HCT116 (cell line): ENCODE results near the gene FNDC3B. TPM values are rescaled to one million over a fixed set of nuclear protein-coding genes. Genes with fewer than 3 reads are reported as not detected.

Experiments
- ATAC-seq: fragments of 200-7000 bp; cut with Tn5 transposase; 2 replicates; pipeline ENCODE4 v1.9.1; 2020; ENCODE audit warnings: mild to moderate bottlenecking, moderate library complexity
- BruUV-seq: library from RNA; stranded (reverse); fragments of 400-500 nt; replicated peaks from 2 replicates; lab custom pipeline; 2021; lab: Mats Ljungman, UMichigan
- CTCF ChIA-PET: fragments of 300-600 bp; sonication (Branson Sonifier 250); formaldehyde crosslinking; loops from one replicate; lab custom pipeline; 2021; ENCODE audit warnings: antibody characterized with exemption; lab: Charles Lee
- POLR2A ChIA-PET: fragments of 300-600, 350-600 bp; sonication (Branson Sonifier 250); formaldehyde crosslinking; loops from one replicate; lab custom pipeline; 2021; ENCODE audit warnings: antibody characterized with exemption; lab: Charles Lee
- RAD21 ChIA-PET, 2 experiments: fragments of 300-600 bp; sonication (Branson Sonifier 250); formaldehyde crosslinking; loops; one replicate each; lab custom pipeline; 2023; ENCODE audit warnings: low total read pairs in 2 of 2; ENCODE audit not compliant: uncharacterized antibody in 2 of 2, unreplicated experiment in 2 of 2, low non-redundant PET in 1 of 2; lab: Charles Lee
- DNase-seq: peaks from one replicate; pipeline ENCODE4 v3.0.0-alpha.2; 2010; ENCODE audit warnings: low read depth, low spot score
- H2AFZ ChIP-seq: fragments of 200-600 bp; shearing (Covaris generic), sonication (generic); 2 replicates; pipeline ENCODE4 v1.6.1; 2017; ENCODE audit warnings: low read depth, mixed run types, mixed read lengths, antibody characterized with exemption, low read length; ENCODE audit not compliant: poor library complexity, severe bottlenecking
- H3K27ac ChIP-seq: 2 replicates; pipeline ENCODE4 v1.5.1; 2012; ENCODE audit warnings: low read depth, low read length
- H3K27me3 ChIP-seq: fragments of 200-600 bp; sonication (generic); 2 replicates; pipeline ENCODE4 v1.6.1; 2016; ENCODE audit warnings: mixed run types, low read length, mixed read lengths; ENCODE audit not compliant: insufficient read depth
- H3K36me3 ChIP-seq, 2 experiments: fragments of 200-500 bp in 1 of 2; fragments of 200-600 bp in 1 of 2; sonication (Bioruptor generic) in 1 of 2; sonication (generic) in 1 of 2; 2 replicates each; pipeline versions ENCODE4 v1.5.1 to v1.6.1; 2014 to 2016; ENCODE audit warnings: low read length in 2 of 2, inconsistent platforms in 1 of 2, mixed read lengths in 1 of 2, mixed run types in 1 of 2; ENCODE audit not compliant: insufficient read depth in 2 of 2, control insufficient read depth in 1 of 2
- H3K4me1 ChIP-seq, 2 experiments: fragments of 200-600 bp in 1 of 2; sonication (generic) in 1 of 2; 2 replicates each; pipeline versions ENCODE4 v1.5.1 to v1.6.1; 2012 to 2017; ENCODE audit warnings: low read length in 2 of 2, inconsistent platforms in 1 of 2, mild to moderate bottlenecking in 1 of 2, mixed read lengths in 1 of 2, mixed run types in 1 of 2, moderate library complexity in 1 of 2; ENCODE audit not compliant: insufficient read depth in 2 of 2, control insufficient read depth in 1 of 2
- H3K4me2 ChIP-seq: fragments of 200-600 bp; sonication (generic); 2 replicates; pipeline ENCODE4 v1.6.1; 2017; ENCODE audit warnings: mixed run types, low read length, mixed read lengths
- H3K4me3 ChIP-seq, 2 experiments: fragments of 200-600 bp in 1 of 2; sonication (generic) in 1 of 2; replicated peaks in 1 of 2; 2 replicates each; pipeline ENCODE4 v1.5.1; 2011 to 2016; ENCODE audit warnings: low read length in 2 of 2, control low read depth in 1 of 2, low read depth in 1 of 2, mild to moderate bottlenecking in 1 of 2, mixed read lengths in 1 of 2, mixed run types in 1 of 2
- H3K79me2 ChIP-seq: fragments of 200-600 bp; sonication (generic); 2 replicates; pipeline ENCODE4 v1.6.1; 2017; ENCODE audit warnings: mild to moderate bottlenecking, mixed run types, low read length, moderate library complexity, mixed read lengths; ENCODE audit not compliant: insufficient read depth
- H3K9ac ChIP-seq: fragments of 200-600 bp; sonication (generic); 2 replicates; pipeline ENCODE4 v1.6.1; 2016; ENCODE audit warnings: low read length, mixed read lengths
- H3K9me2 ChIP-seq: fragments of 200-600 bp; sonication (generic), shearing (Covaris generic); 2 replicates; pipeline ENCODE4 v1.6.1; 2017; ENCODE audit warnings: mixed run types, mild to moderate bottlenecking, moderate library complexity; ENCODE audit not compliant: insufficient read depth
- H3K9me3 ChIP-seq, 2 experiments: fragments of 200-500 bp in 1 of 2; fragments of 200-600 bp in 1 of 2; sonication (Bioruptor generic) in 1 of 2; sonication (generic) in 1 of 2; 2 replicates each; pipeline ENCODE4 v1.6.1; 2014 to 2017; ENCODE audit warnings: low read length in 2 of 2, mixed read lengths in 2 of 2, inconsistent platforms in 1 of 2, low read depth in 1 of 2, mild to moderate bottlenecking in 1 of 2, mixed run types in 1 of 2, moderate library complexity in 1 of 2; ENCODE audit not compliant: control insufficient read depth in 1 of 2, insufficient read depth in 1 of 2
- H4K20me1 ChIP-seq: fragments of 200-600 bp; sonication (generic), shearing (Covaris generic); 2 replicates; pipeline ENCODE4 v1.6.1; 2017; ENCODE audit warnings: mixed run types, mild to moderate bottlenecking, moderate library complexity; ENCODE audit not compliant: insufficient read depth
- CBX3 ChIP-seq: IDR thresholded peaks from 2 replicates; pipeline ENCODE4 v1.6.1; 2012; ENCODE audit warnings: low read depth
- CEBPB ChIP-seq: IDR thresholded peaks from 2 replicates; pipeline ENCODE4 v1.6.1; 2012; ENCODE audit warnings: low read depth
- EGR1 ChIP-seq: IDR thresholded peaks from 2 replicates; pipeline ENCODE4 v1.6.1; 2012; ENCODE audit warnings: low read depth
- ELF1 ChIP-seq: IDR thresholded peaks from 2 replicates; pipeline ENCODE4 v1.6.1; 2012; ENCODE audit warnings: low read depth, borderline replicate concordance
- EZH2 ChIP-seq: fragments of 200-600 bp; sonication (generic); IDR thresholded peaks from 2 replicates; pipeline ENCODE4 v1.6.1; 2017; ENCODE audit warnings: antibody characterized with exemption, mixed run types
- EZH2phosphoT487 ChIP-seq: fragments of 200-600 bp; IDR thresholded peaks from 2 replicates; pipeline ENCODE4 v1.6.1; 2018; ENCODE audit warnings: antibody characterized with exemption, borderline replicate concordance
- JUND ChIP-seq: IDR thresholded peaks from 2 replicates; pipeline ENCODE4 v1.6.1; 2012
- POLR2A ChIP-seq: IDR thresholded peaks from 2 replicates; pipeline ENCODE4 v1.7.0; 2011; ENCODE audit warnings: borderline replicate concordance; ENCODE audit not compliant: insufficient read depth, insufficient read length; ENCODE audit errors: extremely low read depth
- POLR2AphosphoS5 ChIP-seq: IDR thresholded peaks from 2 replicates; pipeline ENCODE4 v1.6.1; 2011; ENCODE audit warnings: mild to moderate bottlenecking, low read depth, low read length, moderate library complexity
- SP1 ChIP-seq: IDR thresholded peaks from 2 replicates; pipeline ENCODE4 v1.6.1; 2012; ENCODE audit warnings: low read depth
- SRF ChIP-seq: IDR thresholded peaks from 2 replicates; pipeline ENCODE4 v1.6.1; 2012; ENCODE audit warnings: low read depth
- TCF7L2 ChIP-seq: IDR thresholded peaks from 2 replicates; pipeline ENCODE4 v1.7.0; 2011; ENCODE audit warnings: borderline replicate concordance, inconsistent platforms; ENCODE audit not compliant: insufficient read depth, insufficient read length; ENCODE audit errors: extremely low read depth
- YY1 ChIP-seq: IDR thresholded peaks from 2 replicates; pipeline ENCODE4 v1.6.1; 2011; ENCODE audit warnings: low read length, low read depth, moderate library complexity, mild to moderate bottlenecking; ENCODE audit not compliant: insufficient replicate concordance; ENCODE audit errors: extremely low read depth
- ZFX ChIP-seq: fragments of 450-650 bp; IDR thresholded peaks from 2 replicates; pipeline ENCODE4 v1.6.1; 2017
- ZNF274 ChIP-seq: fragments of 200-500 bp; sonication (Bioruptor generic); IDR thresholded peaks from 2 replicates; pipeline ENCODE4 v1.6.1; 2014; ENCODE audit warnings: mild to moderate bottlenecking, low read depth, low read length, inconsistent platforms
- intact Hi-C: fragments of 100-400 bp; cut with micrococcal nuclease; formaldehyde crosslinking; loops from 2 replicates; pipeline ENCODE4 v1.10.0; 2022
- total RNA-seq: library from RNA; stranded (reverse); gene quantifications from one replicate; pipeline ENCODE4 v1.2.1, GENCODE V29; 2021; ENCODE audit not compliant: unreplicated experiment
- TF ChIP-seq, protein P1 (sequence below): IDR thresholded peaks from 2 replicates; pipeline ENCODE4 v1.6.1; 2012; ENCODE audit warnings: low read depth
- TF ChIP-seq, protein P2 (sequence below): IDR thresholded peaks from 2 replicates; pipeline ENCODE4 v1.6.1; 2012
- TF ChIP-seq, protein P3 (sequence below): IDR thresholded peaks from 2 replicates; pipeline ENCODE4 v1.6.1; 2012

FNDC3B gene
- total RNA-seq, 1 experiment from 2014 or later = 45.7 TPM

DNA sequence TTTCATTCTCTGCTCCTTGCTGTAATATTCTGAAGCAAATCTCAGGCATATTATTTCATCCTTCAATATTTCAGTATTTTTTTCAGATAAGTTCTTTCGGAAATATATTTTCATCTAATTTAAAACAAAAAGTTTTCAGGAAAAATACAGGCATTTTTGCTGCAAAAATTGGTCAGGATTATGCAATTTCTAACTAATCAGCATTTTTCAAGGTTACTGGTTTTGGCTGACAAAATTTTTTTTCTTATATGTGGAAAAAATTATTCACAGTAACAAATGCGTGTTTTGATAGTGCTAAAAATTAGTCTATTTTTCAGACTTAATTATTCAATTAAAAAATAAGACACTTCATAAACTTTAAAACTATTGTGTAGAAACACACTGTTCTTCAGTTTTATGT, 31.4 kb downstream of the FNDC3B start (continued):
- TF ChIP-seq EZH2 (no peak), POLR2A (no peak), ELF1 (no peak)

DNA sequence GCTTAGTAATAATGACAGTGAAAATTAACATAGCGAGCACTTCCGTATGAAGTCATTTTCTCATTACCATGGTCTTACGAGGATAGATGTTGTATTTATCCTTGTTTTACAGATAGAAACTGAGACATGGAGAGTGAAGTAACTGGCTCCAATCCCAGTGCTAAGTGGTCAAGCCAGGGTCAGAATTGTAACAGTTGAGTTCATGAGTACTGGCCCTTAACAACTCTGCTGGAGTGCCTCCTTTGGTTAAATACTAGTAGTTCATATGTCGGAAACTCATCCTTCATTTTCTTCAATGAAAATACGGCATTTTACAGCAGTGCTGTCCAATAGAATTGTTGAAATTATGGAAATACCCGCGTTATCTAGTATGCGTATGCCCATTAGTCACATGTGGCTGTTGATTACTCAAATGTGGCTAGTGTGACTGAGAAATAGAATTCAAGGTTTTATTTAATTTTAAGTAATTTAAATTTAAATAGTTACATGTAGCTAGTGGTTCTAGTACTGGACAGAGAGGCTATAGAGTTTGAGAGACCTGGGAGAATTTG, 32.5 kb downstream of the FNDC3B start:
- Histone ChIP-seq H3K9me3 (no peaks in the 10 kb centered on the region), H4K20me1 (no peaks in the 10 kb centered on the region), H3K27me3 (no peaks in the 10 kb centered on the region), H3K9ac (no peak overlapping the region), H3K27ac (no peak overlapping the region), H3K4me2 (no peak overlapping the region), H3K4me1 (no peaks in the 10 kb centered on the region), H3K9me2 (no peaks in the 10 kb centered on the region), H3K4me3 (no peak overlapping the region), H2AFZ (no peak overlapping the region)
- intact Hi-C loops = no loop called here
- CTCF ChIA-PET = no interaction called here
- no peak for ATAC-seq
- RAD21 ChIA-PET = no interaction called here
- no peak for DNase-seq
- no peak for TF ChIP-seq POLR2A
- TF ChIP-seq, protein P1, sequence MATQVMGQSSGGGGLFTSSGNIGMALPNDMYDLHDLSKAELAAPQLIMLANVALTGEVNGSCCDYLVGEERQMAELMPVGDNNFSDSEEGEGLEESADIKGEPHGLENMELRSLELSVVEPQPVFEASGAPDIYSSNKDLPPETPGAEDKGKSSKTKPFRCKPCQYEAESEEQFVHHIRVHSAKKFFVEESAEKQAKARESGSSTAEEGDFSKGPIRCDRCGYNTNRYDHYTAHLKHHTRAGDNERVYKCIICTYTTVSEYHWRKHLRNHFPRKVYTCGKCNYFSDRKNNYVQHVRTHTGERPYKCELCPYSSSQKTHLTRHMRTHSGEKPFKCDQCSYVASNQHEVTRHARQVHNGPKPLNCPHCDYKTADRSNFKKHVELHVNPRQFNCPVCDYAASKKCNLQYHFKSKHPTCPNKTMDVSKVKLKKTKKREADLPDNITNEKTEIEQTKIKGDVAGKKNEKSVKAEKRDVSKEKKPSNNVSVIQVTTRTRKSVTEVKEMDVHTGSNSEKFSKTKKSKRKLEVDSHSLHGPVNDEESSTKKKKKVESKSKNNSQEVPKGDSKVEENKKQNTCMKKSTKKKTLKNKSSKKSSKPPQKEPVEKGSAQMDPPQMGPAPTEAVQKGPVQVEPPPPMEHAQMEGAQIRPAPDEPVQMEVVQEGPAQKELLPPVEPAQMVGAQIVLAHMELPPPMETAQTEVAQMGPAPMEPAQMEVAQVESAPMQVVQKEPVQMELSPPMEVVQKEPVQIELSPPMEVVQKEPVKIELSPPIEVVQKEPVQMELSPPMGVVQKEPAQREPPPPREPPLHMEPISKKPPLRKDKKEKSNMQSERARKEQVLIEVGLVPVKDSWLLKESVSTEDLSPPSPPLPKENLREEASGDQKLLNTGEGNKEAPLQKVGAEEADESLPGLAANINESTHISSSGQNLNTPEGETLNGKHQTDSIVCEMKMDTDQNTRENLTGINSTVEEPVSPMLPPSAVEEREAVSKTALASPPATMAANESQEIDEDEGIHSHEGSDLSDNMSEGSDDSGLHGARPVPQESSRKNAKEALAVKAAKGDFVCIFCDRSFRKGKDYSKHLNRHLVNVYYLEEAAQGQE = no peak
- TF ChIP-seq ZFX = no peak
- no peak for TF ChIP-seq JUND
- no peak for TF ChIP-seq EZH2
- TF ChIP-seq, protein P2, sequence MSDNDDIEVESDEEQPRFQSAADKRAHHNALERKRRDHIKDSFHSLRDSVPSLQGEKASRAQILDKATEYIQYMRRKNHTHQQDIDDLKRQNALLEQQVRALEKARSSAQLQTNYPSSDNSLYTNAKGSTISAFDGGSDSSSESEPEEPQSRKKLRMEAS = no peak
- TF ChIP-seq SRF = no peak
- no peak for TF ChIP-seq ELF1
- no peak for TF ChIP-seq ZNF274
- TF ChIP-seq CEBPB = no peak
- no peak for TF ChIP-seq SP1
- TF ChIP-seq TCF7L2 = no peak
- TF ChIP-seq, protein P3, sequence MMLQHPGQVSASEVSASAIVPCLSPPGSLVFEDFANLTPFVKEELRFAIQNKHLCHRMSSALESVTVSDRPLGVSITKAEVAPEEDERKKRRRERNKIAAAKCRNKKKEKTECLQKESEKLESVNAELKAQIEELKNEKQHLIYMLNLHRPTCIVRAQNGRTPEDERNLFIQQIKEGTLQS = no peak
- no peak for TF ChIP-seq CBX3
- TF ChIP-seq YY1 = no peak
- TF ChIP-seq EZH2phosphoT487 = no peak
- TF ChIP-seq POLR2AphosphoS5 = no peak
- TF ChIP-seq EGR1 = no peak
- TF ChIP-seq, all 23 proteins: peak for 0
- Histone ChIP-seq H3K79me2 (peaks cover 52% of the 10 kb centered on the region), H3K36me3 (no peaks in the 10 kb centered on the region)
- POLR2A ChIA-PET = no interaction called here
- no TSS peak for BruUV-seq
